ENCODE measurements around the gene PID1.
"Not testable (repeated sequence)": the region's sequence is repeated elsewhere in the genome, so short reads cannot be mapped to it uniquely, and the experiment has no call there.

The PID1 gene

GRCh38 chr2:229104025-229104424 is 167.1 kb downstream of the PID1 start:
- no peak for DNase-seq

- no peak for DNase-seq
Measured at GRCh38 chr2:229101314-229101713, 169.8 kb downstream of the PID1 start.

GRCh38 chr2:229099231-229099630 is 171.9 kb downstream of the PID1 start:
- DNase-seq: no peak

- no peak for DNase-seq
Measured at GRCh38 chr2:229098801-229099200, 172.3 kb downstream of the PID1 start.

GRCh38 chr2:229096409-229097066 is 174.5 kb downstream of the PID1 start:
- DNase-seq: no peak

GRCh38 chr2:229095472-229095871 is 175.6 kb downstream of the PID1 start:
- DNase-seq: no peak

GRCh38 chr2:229090225-229090624 is 180.9 kb downstream of the PID1 start:
- DNase-seq: no peak

- DNase-seq: no peak
Measured at GRCh38 chr2:229089776-229090175, 181.3 kb downstream of the PID1 start.

GRCh38 chr2:229088966-229089700 is 182.0 kb downstream of the PID1 start:
- no peak for DNase-seq

- DNase-seq: no peak
Measured at GRCh38 chr2:229088517-229088913, 182.6 kb downstream of the PID1 start.

GRCh38 chr2:229087843-229088516 is 183.1 kb downstream of the PID1 start:
- no peak for DNase-seq

- DNase-seq: no peak
Measured at GRCh38 chr2:229087267-229087666, 183.8 kb downstream of the PID1 start.

- DNase-seq: no peak
Measured at GRCh38 chr2:229085439-229085838, 185.6 kb downstream of the PID1 start.

- DNase-seq: no peak
Measured at GRCh38 chr2:229084447-229084846, 186.6 kb downstream of the PID1 start.

GRCh38 chr2:229083606-229084340 is 187.3 kb downstream of the PID1 start:
- DNase-seq: no peak

GRCh38 chr2:229081411-229081810 is 189.7 kb downstream of the PID1 start:
- DNase-seq: no peak

GRCh38 chr2:229080172-229080571 is 190.9 kb downstream of the PID1 start:
- no peak for DNase-seq

GRCh38 chr2:229076886-229077285 is 194.2 kb downstream of the PID1 start:
- DNase-seq: not testable (repeated sequence)

- DNase-seq: no peak
Measured at GRCh38 chr2:229073935-229074334, 197.2 kb downstream of the PID1 start.

GRCh38 chr2:229071292-229071976 is 199.7 kb downstream of the PID1 start:
- peak; percentile 6 for DNase-seq

- DNase-seq: no peak
Measured at GRCh38 chr2:229066121-229066715, 204.9 kb downstream of the PID1 start.

GRCh38 chr2:229064749-229065148 is 206.3 kb downstream of the PID1 start:
- DNase-seq: no peak
